ENCODE measurements around the gene FAM219B.
"Not testable (repeated sequence)": the region's sequence is repeated elsewhere in the genome, so short reads cannot be mapped to it uniquely, and the experiment has no call there.

FAM219B gene

DNA sequence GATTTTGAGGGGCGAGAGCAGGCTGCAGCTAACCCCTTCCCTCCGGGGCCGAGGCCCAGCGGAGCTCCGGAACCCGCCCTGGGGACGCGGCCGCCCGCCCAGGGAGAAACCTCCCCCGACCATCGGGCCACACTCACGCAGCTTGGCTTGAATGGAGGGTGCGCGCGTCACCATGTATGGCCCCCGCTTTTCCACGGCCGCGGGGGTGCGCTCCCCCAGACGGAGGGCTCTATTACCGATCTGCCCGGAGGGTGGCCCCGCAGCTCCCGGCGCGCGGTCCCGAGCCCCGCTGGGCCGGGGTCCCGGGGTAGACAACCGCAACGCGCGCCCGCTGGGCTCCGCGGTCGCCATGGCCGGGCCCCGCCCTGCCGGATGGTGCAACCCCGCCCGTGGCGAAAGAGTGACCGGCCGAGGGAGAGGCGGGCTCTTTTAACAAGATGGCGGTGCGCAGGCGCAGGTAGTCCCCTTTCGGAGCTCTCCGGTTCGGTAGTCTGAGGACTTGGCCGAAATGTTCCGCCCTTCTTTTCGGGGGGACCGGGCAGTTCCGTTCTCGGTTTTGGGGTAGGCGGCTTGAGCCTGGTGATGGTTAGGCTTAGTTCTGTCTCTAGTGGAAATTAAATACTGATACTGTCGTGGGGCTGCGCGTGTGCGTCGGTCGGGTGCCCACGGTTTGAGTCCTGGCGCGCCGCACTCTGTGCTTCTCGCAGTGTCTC lies at the start of gene FAM219B:
Gene FAM219B, minus strand, starts transcription at position 402 of the 713 bp plus-strand sequence. Its CDS starts 51 bp downstream, at position 351.
- DNase-seq: peak; percentile 80

- peak; percentile 78 for DNase-seq
Measured at GRCh38 chr15:74955796-74956647, 49.4 kb upstream of the FAM219B start.

DNA sequence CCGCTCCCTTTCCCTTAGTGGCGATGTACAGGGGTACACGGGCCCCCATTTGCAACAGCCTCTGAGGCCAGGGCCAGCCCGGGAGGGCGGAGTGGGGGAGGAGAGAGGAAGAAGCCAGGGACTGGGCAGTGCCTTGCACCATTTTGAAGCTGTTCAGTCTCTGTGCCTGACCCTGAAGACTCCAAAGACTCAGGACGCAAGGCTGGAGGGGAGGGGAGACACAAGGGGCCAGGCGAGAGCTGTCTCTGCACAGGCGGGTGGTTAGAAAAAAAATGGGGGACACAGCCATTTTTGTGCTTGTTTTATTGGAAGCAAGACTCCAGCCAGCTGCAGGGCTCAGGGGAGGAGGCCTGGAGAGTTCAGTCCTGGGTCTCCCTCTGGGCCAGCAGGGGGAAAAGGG lies 48.4 kb upstream of the FAM219B start:
- no peak for DNase-seq

GRCh38 chr15:74954515-74954914 lies 47.9 kb upstream of the FAM219B start:
- no peak for DNase-seq

DNA sequence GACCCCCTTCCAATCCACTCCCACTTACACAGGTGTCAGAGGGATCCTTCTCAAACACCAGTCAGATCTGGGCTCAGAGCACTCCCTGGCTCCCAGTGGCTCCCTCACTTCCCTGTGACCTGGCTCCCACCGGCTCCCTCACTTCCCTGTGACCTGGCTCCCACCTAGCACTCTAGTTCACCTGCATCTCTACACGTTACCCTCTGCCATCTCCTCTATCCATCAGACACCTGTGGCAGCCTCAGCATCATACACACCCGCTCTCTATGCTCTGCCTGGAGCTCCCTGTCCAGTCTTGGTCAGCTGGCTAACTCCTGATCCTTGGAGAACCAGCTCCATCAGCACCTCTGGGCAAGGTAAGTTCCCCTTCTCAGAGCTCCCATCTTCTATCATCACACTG lies 44.4 kb upstream of the FAM219B start:
- no peak for DNase-seq

- DNase-seq: peak; percentile 83
Measured at GRCh38 chr15:74950078-74950908, 43.6 kb upstream of the FAM219B start.

DNA sequence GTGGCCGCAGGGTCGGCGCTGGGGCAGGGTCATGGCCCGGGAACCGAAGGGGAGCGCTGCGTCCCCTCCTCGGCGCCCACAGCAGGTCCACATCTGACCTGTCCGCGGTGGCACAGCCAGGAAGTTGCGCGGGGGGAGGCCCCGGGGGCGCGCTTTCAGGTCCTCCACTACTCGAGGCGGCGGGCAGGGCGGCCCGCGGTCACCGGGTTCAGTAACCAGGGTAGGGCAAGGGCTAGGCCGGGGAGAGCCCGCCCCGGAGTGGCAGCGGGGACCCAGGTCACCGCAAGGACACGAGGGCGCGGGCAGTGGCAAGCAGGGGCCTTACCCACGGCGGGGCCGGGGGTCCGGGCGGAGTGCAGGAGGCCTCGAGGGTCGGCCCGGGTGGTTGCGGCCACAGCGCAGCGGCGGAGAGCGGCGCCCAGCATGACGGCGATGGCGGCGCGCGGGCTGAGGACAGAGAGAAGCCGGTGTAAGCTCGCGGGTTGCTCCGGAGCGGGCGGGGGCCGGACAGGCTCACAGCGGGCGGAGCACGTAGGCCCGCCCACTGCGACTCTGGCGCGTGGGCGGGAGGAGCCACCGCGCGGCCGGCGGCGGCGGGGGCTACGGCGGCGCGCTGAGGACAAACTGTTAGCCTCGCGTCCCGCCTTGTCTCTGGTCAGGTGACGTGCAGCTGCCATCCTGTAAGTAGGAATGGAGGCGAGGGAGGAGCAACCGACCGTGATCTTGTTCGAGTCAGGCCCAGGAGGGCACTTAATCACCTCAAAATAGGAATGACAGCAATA lies 31.1 kb upstream of the FAM219B start, which contains the start of gene COX5A:
Gene COX5A, minus strand, starts transcription at position 484 of the 782 bp plus-strand sequence. Its CDS starts 59 bp downstream, at position 425.
- DNase-seq: peak; percentile 93

DNA sequence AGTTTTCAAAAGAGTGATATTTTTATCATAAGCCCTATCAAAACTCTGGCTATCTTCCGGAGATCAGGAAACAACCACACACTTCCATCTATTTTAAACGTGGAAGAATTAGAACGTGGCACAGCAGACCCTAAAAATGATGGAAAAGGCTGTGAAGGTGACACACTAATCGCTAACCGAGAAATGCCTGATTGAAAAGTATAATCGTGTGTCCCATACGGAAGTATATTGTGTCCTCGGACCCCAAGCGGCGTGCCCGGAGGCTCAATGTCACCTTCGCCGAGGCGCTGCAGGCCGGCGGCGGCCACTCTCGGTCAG lies 30.6 kb upstream of the FAM219B start:
- no peak for DNase-seq

- not testable (repeated sequence) for DNase-seq
Measured at GRCh38 chr15:74935193-74935592, 28.5 kb upstream of the FAM219B start.

GRCh38 chr15:74933573-74933972 lies 26.9 kb upstream of the FAM219B start:
- no peak for DNase-seq

DNA sequence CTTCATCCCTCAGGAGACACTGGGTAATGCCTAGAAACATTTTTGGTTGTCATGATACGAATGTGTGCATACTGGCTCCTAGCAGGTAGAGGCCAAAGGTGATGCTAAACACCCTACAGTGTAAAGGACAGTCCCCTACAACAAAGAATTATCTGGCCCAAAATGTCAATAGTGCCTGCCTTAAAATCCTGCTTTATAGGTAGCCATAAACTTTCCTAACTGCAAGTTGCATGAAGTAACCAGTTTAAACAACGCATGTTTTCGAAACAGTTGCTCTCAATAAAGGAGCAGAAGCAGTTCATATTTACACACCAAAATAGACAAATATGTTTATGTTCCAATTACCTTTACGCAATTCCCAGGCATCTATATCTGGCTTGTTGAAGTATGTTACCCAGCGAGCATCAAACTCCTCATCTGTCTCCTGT lies 22.1 kb upstream of the FAM219B start:
- DNase-seq: no peak

- no peak for DNase-seq
Measured at GRCh38 chr15:74924525-74924924, 17.9 kb upstream of the FAM219B start.

DNA sequence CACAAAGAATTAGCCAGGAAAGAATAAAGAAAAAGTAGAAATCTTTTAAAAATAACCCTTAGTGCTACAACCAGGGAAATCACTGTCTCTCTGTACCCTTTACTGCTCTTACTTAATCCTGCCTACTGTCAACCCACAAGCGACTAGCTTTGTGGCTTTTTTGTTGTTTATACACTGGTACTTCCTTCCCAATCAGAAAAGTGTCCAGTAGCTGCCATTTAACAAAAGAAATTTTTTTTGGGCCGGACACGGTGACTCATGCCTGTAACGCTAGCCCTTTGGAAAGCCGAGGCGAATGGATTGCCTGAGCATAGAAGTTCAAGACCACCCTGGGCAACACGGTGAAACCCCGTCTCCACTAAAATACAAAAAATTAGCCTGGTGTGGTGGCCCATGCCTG lies 13.8 kb upstream of the FAM219B start:
- no peak for DNase-seq

DNA sequence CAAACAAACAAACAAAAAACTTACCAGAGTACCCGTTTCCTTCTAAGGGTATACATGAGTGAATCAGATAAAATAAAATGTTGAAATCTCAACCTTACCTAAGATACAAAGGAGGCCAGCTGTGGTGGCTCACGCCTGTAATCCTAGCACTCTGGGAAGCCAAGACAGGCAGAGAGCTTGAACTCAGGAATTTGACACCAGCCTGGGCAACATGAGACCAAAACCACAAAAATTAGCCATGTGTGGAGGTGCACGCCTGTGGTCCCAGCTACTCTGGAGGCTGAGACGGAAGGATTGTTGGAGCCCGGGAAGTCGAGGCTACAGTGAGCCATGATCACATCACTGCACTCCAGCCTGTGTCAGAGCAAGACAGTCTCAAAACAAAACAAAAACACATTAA lies 11.0 kb upstream of the FAM219B start:
- DNase-seq: no peak

DNA sequence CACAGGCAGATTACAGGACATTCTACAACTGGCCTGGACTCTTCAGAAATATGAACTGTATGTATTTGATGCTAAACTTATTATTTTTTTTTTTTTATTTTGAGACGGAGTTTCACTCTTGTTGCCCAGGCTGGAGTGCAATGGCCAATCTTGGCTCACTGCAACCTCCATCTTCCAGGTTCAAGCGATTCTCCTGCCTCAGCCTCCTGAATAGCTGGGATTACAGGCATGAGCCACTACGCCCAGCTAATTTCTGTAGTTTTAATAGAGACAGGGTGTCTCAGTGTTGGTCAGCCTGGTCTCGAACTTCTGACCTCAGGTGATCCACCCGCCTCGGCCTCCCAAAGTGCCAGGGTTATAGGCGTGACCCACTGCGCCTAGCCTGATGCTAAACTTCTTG lies 7.1 kb upstream of the FAM219B start:
- not testable (repeated sequence) for DNase-seq

- DNase-seq: no peak
Measured at GRCh38 chr15:74913041-74913440, 6.4 kb upstream of the FAM219B start.

DNA sequence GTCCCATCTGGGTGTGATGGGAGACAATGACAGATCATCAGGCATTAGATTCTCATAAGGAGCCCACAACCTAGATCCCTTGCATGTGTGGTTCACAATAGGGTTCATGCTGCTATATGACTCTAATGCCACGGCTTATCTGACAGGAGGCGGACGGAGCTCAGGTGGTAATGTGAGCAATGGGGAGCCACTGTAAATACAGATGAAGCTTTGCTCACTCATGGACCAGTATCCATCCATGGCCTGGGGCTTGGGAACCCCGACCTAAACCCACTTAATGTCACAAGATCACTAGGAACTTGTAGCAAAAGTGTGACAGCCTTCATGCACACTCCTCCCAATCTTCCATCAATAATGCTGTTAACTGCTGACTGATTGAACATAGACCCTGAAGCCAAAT lies 2.0 kb upstream of the FAM219B start:
- no peak for DNase-seq

GRCh38 chr15:74907163-74907870 lies 666 bp upstream of the FAM219B start:
- no peak for DNase-seq

- peak; percentile 53 for DNase-seq
Measured at GRCh38 chr15:74906067-74906449, 593 bp downstream of the FAM219B start.

GRCh38 chr15:74904190-74904805 lies 2.4 kb downstream of the FAM219B start:
- DNase-seq: no peak

GRCh38 chr15:74903676-74904075 lies 3.0 kb downstream of the FAM219B start:
- no peak for DNase-seq
